GM23248 (cell line): ENCODE measurements around the gene TRAPPC12. TPM values are rescaled to one million over a fixed set of nuclear protein-coding genes. Genes with fewer than 3 reads are reported as not detected.
"Not testable (repeated sequence)": the region's sequence is repeated elsewhere in the genome, so short reads cannot be mapped to it uniquely, and the experiment has no call there.

Experiments
- DNase-seq: peaks from one replicate; pipeline ENCODE4 v3.0.0-alpha.2; 2015
- H2AFZ ChIP-seq: fragments of 200-600 bp; sonication (generic); 2 replicates; pipeline ENCODE4 v1.6.1; 2016; ENCODE audit warnings: antibody characterized with exemption
- H3F3A ChIP-seq: fragments of 200-600 bp; sonication (generic); 2 replicates; pipeline ENCODE4 v1.6.1; 2016; ENCODE audit warnings: mild to moderate bottlenecking, antibody characterized with exemption, mixed run types; ENCODE audit not compliant: insufficient read depth
- H3K27ac ChIP-seq: fragments of 200-600 bp; sonication (generic); 2 replicates; pipeline ENCODE4 v1.5.1; 2016; ENCODE audit warnings: mild to moderate bottlenecking
- H3K27me3 ChIP-seq: fragments of 200-600 bp; sonication (generic); replicated peaks from 2 replicates; pipeline ENCODE4 v1.6.1; 2016; ENCODE audit warnings: mild to moderate bottlenecking; ENCODE audit not compliant: insufficient read depth
- H3K36me3 ChIP-seq: fragments of 200-600 bp; sonication (generic); 2 replicates; pipeline ENCODE4 v1.6.1; 2016; ENCODE audit warnings: low read depth, mild to moderate bottlenecking
- H3K4me1 ChIP-seq: fragments of 200-600 bp; sonication (generic); 2 replicates; pipeline ENCODE4 v1.6.1; 2016; ENCODE audit warnings: mild to moderate bottlenecking; ENCODE audit not compliant: insufficient read depth
- H3K4me2 ChIP-seq: fragments of 200-600 bp; sonication (generic); one replicate; pipeline ENCODE4 v1.6.1; 2016; ENCODE audit warnings: mild to moderate bottlenecking; ENCODE audit not compliant: unreplicated experiment
- H3K4me3 ChIP-seq: fragments of 200-600 bp; sonication (generic); 2 replicates; pipeline ENCODE4 v1.5.1; 2016; ENCODE audit warnings: mild to moderate bottlenecking
- H3K79me2 ChIP-seq: fragments of 200-600 bp; sonication (generic); 2 replicates; pipeline ENCODE4 v1.6.1; 2016; ENCODE audit warnings: mild to moderate bottlenecking; ENCODE audit not compliant: insufficient read depth
- H3K9ac ChIP-seq: fragments of 200-600 bp; sonication (generic); 2 replicates; pipeline ENCODE4 v1.6.1; 2016; ENCODE audit warnings: mild to moderate bottlenecking
- H3K9me2 ChIP-seq: fragments of 200-600 bp; sonication (generic); 2 replicates; pipeline ENCODE4 v1.6.1; 2016; ENCODE audit warnings: mixed run types, mild to moderate bottlenecking, moderate library complexity; ENCODE audit not compliant: insufficient read depth
- H3K9me3 ChIP-seq: fragments of 200-600 bp; sonication (generic); one replicate; pipeline ENCODE4 v1.6.1; 2017; ENCODE audit warnings: low read depth
- H4K20me1 ChIP-seq: fragments of 200-600 bp; sonication (generic); 2 replicates; pipeline ENCODE4 v1.6.0; 2016; ENCODE audit not compliant: insufficient read depth
- EZH2 ChIP-seq: fragments of 200-600 bp; sonication (generic); IDR thresholded peaks from 2 replicates; pipeline ENCODE4 v1.6.1; 2018; ENCODE audit warnings: antibody characterized with exemption, mild to moderate bottlenecking; ENCODE audit not compliant: insufficient read depth, poor library complexity, severe bottlenecking
- EZH2phosphoT487 ChIP-seq: fragments of 200-600 bp; sonication (generic); IDR thresholded peaks from 2 replicates; pipeline ENCODE4 v1.6.1; 2018; ENCODE audit warnings: antibody characterized with exemption, moderate library complexity, mild to moderate bottlenecking, low read depth; ENCODE audit not compliant: insufficient read depth
- WGBS, 2 experiments: methylation state at CpG; one replicate each; pipeline ENCODE4 v1.1.6; 2015 to 2017; ENCODE audit warnings: low lambda C conversion rate in 2 of 2, low coverage in 1 of 2; ENCODE audit errors: missing lambda C conversion rate in 2 of 2; 5-methylcytosine and 5-hydroxymethylcytosine counted together
- in situ Hi-C: fragments of 300-500 bp; cut with MboI; formaldehyde crosslinking; loops from 2 replicates; pipeline ENCODE4 v1.15.0; 2020
- polyA plus RNA-seq: library from polyadenylated mRNA; unstranded; fragments of >200 nt; fragmentation: Nextera tagmentation; extraction: Ambion mirVana; gene quantifications from 2 replicates; pipeline ENCODE4 v1.2.1, GENCODE V29; 2016
- total RNA-seq: library from RNA; depleted of rRNA; stranded (reverse); fragments of >200 nt; shearing (Covaris generic); gene quantifications from 2 replicates; pipeline ENCODE4 v1.2.3, GENCODE V29; 2014

TRAPPC12 gene
- total and polyA plus RNA-seq, 2 experiments from 2014 or later = 29.3 to 48.1 TPM

GRCh38 chr2:3446381-3446780 lies 66.9 kb downstream of the TRAPPC12 start:
- in situ Hi-C loops = no loop called here
- Histone ChIP-seq H3K4me3 (no peak overlapping the region), H3K4me1 (no peaks in the 10 kb centered on the region), H3K79me2 (peaks cover 12% of the 10 kb centered on the region; the same call in 1 of the 2 replicates), H3K36me3 (peaks cover 29% of the 10 kb centered on the region; the same call in 1 of the 2 replicates), H4K20me1 (no peaks in the 10 kb centered on the region), H3K9ac (no peak overlapping the region), H3F3A (no peaks in the 10 kb centered on the region), H3K4me2 (no peak overlapping the region), H3K9me2 (no peaks in the 10 kb centered on the region), H3K9me3 (no peaks in the 10 kb centered on the region), H3K27me3 (no peaks in the 10 kb centered on the region), H3K27ac (no peak overlapping the region), H2AFZ (no peak overlapping the region)
- DNase-seq = no peak
- WGBS, 2 experiments = 97% methylated on average over 10 of the region's 10 CpGs
- TF ChIP-seq EZH2phosphoT487 = no peak
- TF ChIP-seq EZH2 = no peak

- in situ Hi-C loops, H3K27ac ChIP-seq, H4K20me1 ChIP-seq, H3K9ac ChIP-seq, H3F3A ChIP-seq, H3K27me3 ChIP-seq, H3K9me3 ChIP-seq, H3K4me2 ChIP-seq, H3K4me1 ChIP-seq, H2AFZ ChIP-seq, DNase-seq, H3K79me2 ChIP-seq, H3K9me2 ChIP-seq, H3K4me3 ChIP-seq: not testable (repeated sequence)
- peaks cover 29% of the 10 kb centered on the region; the same call in 1 of the 2 replicates for H3K36me3 ChIP-seq
- 96 to 99% methylated on average over 6 of the region's 6 CpGs for WGBS, 2 experiments
Measured at GRCh38 chr2:3447186-3447585, 67.7 kb downstream of the TRAPPC12 start.

GRCh38 chr2:3447789-3448317 lies 68.4 kb downstream of the TRAPPC12 start:
- H3F3A ChIP-seq = no peaks in the 10 kb centered on the region
- 56 to 67% methylated on average over 9 of the region's 9 CpGs for WGBS, 2 experiments

GRCh38 chr2:3448441-3448911 lies 69.0 kb downstream of the TRAPPC12 start:
- in situ Hi-C loops, H3K4me3 ChIP-seq, H3K27me3 ChIP-seq, H3K79me2 ChIP-seq, H3K27ac ChIP-seq, H3K4me2 ChIP-seq, H3K4me1 ChIP-seq, H2AFZ ChIP-seq, H3K9me3 ChIP-seq, H3K9me2 ChIP-seq, H4K20me1 ChIP-seq, H3F3A ChIP-seq: not testable (repeated sequence)
- peaks cover 29% of the 10 kb centered on the region; the same call in 1 of the 2 replicates for H3K36me3 ChIP-seq
- DNase-seq = peak; percentile 37
- H3K9ac ChIP-seq = 0 out of 2 replicates have a peak overlapping the region, but pooled peaks have one; percentile 30
- WGBS, 2 experiments = 61 to 64% methylated on average over 18 to 35 of the region's 35 CpGs

More at GRCh38 chr2:3447789-3448317, 68.4 kb downstream of the TRAPPC12 start:
- H3K27ac ChIP-seq = no peak overlapping the region
- H3K9ac ChIP-seq = 0 out of 2 replicates have a peak overlapping the region, but pooled peaks have one; percentile 30
- peak; percentile 12 for DNase-seq
- in situ Hi-C loops = no loop called here
- TF ChIP-seq EZH2phosphoT487 (no peak), EZH2 (no peak)
- no peak overlapping the region for H2AFZ ChIP-seq
- no peaks in the 10 kb centered on the region for H3K9me2 ChIP-seq
- H3K4me3 ChIP-seq = no peak overlapping the region
- H3K4me2 ChIP-seq = no peak overlapping the region
- H3K79me2 ChIP-seq = 0 out of 2 replicates have a peak, but pooled peaks cover 4% of the 10 kb centered on the region
- H3K27me3 ChIP-seq = no peaks in the 10 kb centered on the region
- H3K36me3 ChIP-seq = peaks cover 29% of the 10 kb centered on the region; the same call in 1 of the 2 replicates
- no peaks in the 10 kb centered on the region for H4K20me1 ChIP-seq
- no peaks in the 10 kb centered on the region for H3K4me1 ChIP-seq
- H3K9me3 ChIP-seq = no peaks in the 10 kb centered on the region

GRCh38 chr2:3449086-3449485 lies 69.6 kb downstream of the TRAPPC12 start:
- peaks cover 26% of the 10 kb centered on the region; the same call in 1 of the 2 replicates for H3K36me3 ChIP-seq
- no peaks in the 10 kb centered on the region for H3K27me3 ChIP-seq
- in situ Hi-C loops = no loop called here
- TF ChIP-seq EZH2phosphoT487 (no peak), EZH2 (no peak)
- H3K9me2 ChIP-seq = no peaks in the 10 kb centered on the region
- H3K4me3 ChIP-seq = no peak overlapping the region
- no peaks in the 10 kb centered on the region for H4K20me1 ChIP-seq
- whole genome bisulfite sequencing, 2 experiments = 85 to 88% methylated on average over 13 of the region's 13 CpGs
- no peak for DNase-seq
- no peak overlapping the region for H3K4me2 ChIP-seq
- H3K4me1 ChIP-seq = no peaks in the 10 kb centered on the region
- no peaks in the 10 kb centered on the region for H3K9me3 ChIP-seq
- no peak overlapping the region for H3K9ac ChIP-seq
- H3K27ac ChIP-seq = no peak overlapping the region
- no peak overlapping the region for H2AFZ ChIP-seq
- H3F3A ChIP-seq = no peaks in the 10 kb centered on the region
- 0 out of 2 replicates have a peak, but pooled peaks cover 4% of the 10 kb centered on the region for H3K79me2 ChIP-seq
